Thyroid gland (tissue), 4 donors: ENCODE measurements around the gene ADGRD1.
A peak's percentile ranks its signal among the peaks of the same experiment; 100 is the strongest.

Experiments used
- CTCF ChIP-seq, 6 experiments: fragments of 200-600 bp in 3 of 6; fragments of 450-650 bp in 3 of 6; sonication (generic) in 3 of 6; IDR thresholded peaks; one replicate each; pipeline ENCODE4 v1.5.1; 2016 to 2019; ENCODE audit warnings: antibody characterized with exemption in 6 of 6, mild to moderate bottlenecking in 2 of 6, inconsistent platforms in 1 of 6, moderate library complexity in 1 of 6
- POLR2A ChIP-seq, 2 donors: fragments of 450-650 bp; IDR thresholded peaks; one replicate each; pipeline ENCODE4 v1.6.1; 2017; ENCODE audit warnings: antibody characterized with exemption in 2 of 2, mild to moderate bottlenecking in 2 of 2, moderate library complexity in 1 of 2

GRCh38 chr12:130938186-130938585 is 15.5 kb upstream of the ADGRD1 start:
- TF ChIP-seq CTCF (IDR thresholded peaks at IDR 0.05) (peak in 1 of 6 experiments; percentile 28), POLR2A (IDR thresholded peaks at IDR 0.05) (no peak)
